K562 (cell line): ENCODE results near the gene ZNF215. TPM values are rescaled to one million over a fixed set of nuclear protein-coding genes. Genes with fewer than 3 reads are reported as not detected.

Source experiments
- COPS2 ChIP-seq: fragments of 450-650 bp; conservative IDR thresholded peaks from 2 replicates; pipeline ENCODE4 v1.6.1; 2016; ENCODE audit warnings: mild to moderate bottlenecking, moderate library complexity
- ELF1 ChIP-seq: fragments of 200-800 bp; sonication (Bioruptor generic); IDR thresholded peaks from 2 replicates; pipeline ENCODE4 v1.6.1; 2016; ENCODE audit warnings: missing genetic modification characterization, missing compliant biosample characterization
- ESRRA ChIP-seq: fragments of 450-650 bp; IDR thresholded peaks from 2 replicates; pipeline ENCODE4 v1.6.1; 2014; ENCODE audit warnings: low read depth, mild to moderate bottlenecking, moderate library complexity, borderline replicate concordance
- ETV1 ChIP-seq: fragments of 450-650 bp; conservative IDR thresholded peaks from 2 replicates; pipeline ENCODE4 v1.6.1; 2016; ENCODE audit warnings: missing genetic modification characterization, control low read depth, low read depth, missing compliant biosample characterization
- EZH2 ChIP-seq: IDR thresholded peaks from 2 replicates; pipeline ENCODE4 v1.6.1; 2012; ENCODE audit warnings: low read depth, mild to moderate bottlenecking, inconsistent platforms, low read length, borderline replicate concordance
- FOXP4 ChIP-seq: sonication (generic); formaldehyde crosslinking; IDR thresholded peaks from 2 replicates; pipeline ENCODE4 v1.8.0; 2022; ENCODE audit warnings: mild to moderate bottlenecking, missing genetic modification reagents, borderline replicate concordance
- HNRNPK ChIP-seq: fragments of 200-400 bp; formaldehyde crosslinking; IDR thresholded peaks from one replicate; pipeline ENCODE4 v1.6.1; 2018; ENCODE audit warnings: mild to moderate bottlenecking, low read depth, low read length; ENCODE audit not compliant: poor library complexity, severe bottlenecking
- IRF9 ChIP-seq: fragments of 450-650 bp; IDR thresholded peaks from 2 replicates; pipeline ENCODE4 v1.6.1; 2016; ENCODE audit warnings: missing biosample characterization, missing genetic modification characterization
- MAFF ChIP-seq: IDR thresholded peaks from 2 replicates; pipeline ENCODE4 v1.6.1; 2012; ENCODE audit warnings: low read length, improper control_type of control experiment
- MAZ ChIP-seq, 2 experiments: fragments of 450-650 bp in 1 of 2; sonication (generic) in 1 of 2; formaldehyde crosslinking; IDR thresholded peaks in 1 of 2; conservative IDR thresholded peaks in 1 of 2; 2 replicates each; pipeline versions ENCODE4 v1.4.0 to v1.5.0; 2020; ENCODE audit warnings: mild to moderate bottlenecking in 1 of 2, missing genetic modification reagents in 1 of 2
- NCOA4 ChIP-seq: fragments of 450-650 bp; IDR thresholded peaks from 2 replicates; pipeline ENCODE4 v1.6.1; 2018; ENCODE audit warnings: mild to moderate bottlenecking; ENCODE audit not compliant: partially characterized antibody
- NFIC ChIP-seq: fragments of 450-650 bp; IDR thresholded peaks from 2 replicates; pipeline ENCODE4 v1.6.1; 2017; ENCODE audit warnings: mild to moderate bottlenecking, inconsistent platforms
- PHB2 ChIP-seq: fragments of 450-650 bp; IDR thresholded peaks from 2 replicates; pipeline ENCODE4 v1.6.1; 2017; ENCODE audit warnings: low read depth
- PHF21A ChIP-seq: fragments of 450-650 bp; IDR thresholded peaks from 2 replicates; pipeline ENCODE4 v1.6.1; 2017; ENCODE audit warnings: low read depth, borderline replicate concordance
- POLR3A ChIP-seq: IDR thresholded peaks from 2 replicates; pipeline ENCODE4 v1.6.1; 2011; ENCODE audit warnings: borderline replicate concordance, mild to moderate bottlenecking, moderate library complexity; ENCODE audit not compliant: insufficient read length, insufficient read depth; ENCODE audit errors: extremely low read depth
- PTBP1 ChIP-seq: fragments of 200-400 bp; formaldehyde crosslinking; IDR thresholded peaks from 2 replicates; pipeline ENCODE4 v1.6.1; 2017; ENCODE audit warnings: low read depth, low read length
- RAD51 ChIP-seq: fragments of 450-650 bp; IDR thresholded peaks from 2 replicates; pipeline ENCODE4 v1.7.1; 2016; ENCODE audit warnings: low read depth, mild to moderate bottlenecking, borderline replicate concordance
- SMARCC2 ChIP-seq: fragments of 450-650 bp; IDR thresholded peaks from 2 replicates; pipeline ENCODE4 v1.6.1; 2017; ENCODE audit warnings: antibody characterized with exemption, moderate library complexity, mild to moderate bottlenecking, low read depth
- ZNF445 ChIP-seq: fragments of 250-450 bp; sonication (Bioruptor Pico); IDR thresholded peaks from 2 replicates; pipeline ENCODE4 v1.4.0; 2020; ENCODE audit warnings: low read depth, mild to moderate bottlenecking, moderate library complexity
- ZNF696 ChIP-seq: fragments of 250-450 bp; sonication (Bioruptor Pico); conservative IDR thresholded peaks from 2 replicates; pipeline ENCODE4 v1.4.0; 2020; ENCODE audit warnings: mild to moderate bottlenecking, moderate library complexity
- ZNF75A ChIP-seq: fragments of 450-650 bp; formaldehyde crosslinking; IDR thresholded peaks from 2 replicates; pipeline ENCODE4 v1.4.0; 2020; ENCODE audit warnings: mild to moderate bottlenecking
- ZNF766 ChIP-seq: fragments of 200-800 bp; sonication (Bioruptor generic); conservative IDR thresholded peaks from 2 replicates; pipeline ENCODE4 v1.6.1; 2016; ENCODE audit warnings: missing genetic modification characterization, missing compliant biosample characterization
- ZNF780A ChIP-seq: fragments of 250-450 bp; sonication (Bioruptor Pico); IDR thresholded peaks from 2 replicates; pipeline ENCODE4 v1.5.0; 2021; ENCODE audit warnings: mild to moderate bottlenecking
- ZSCAN32 ChIP-seq: fragments of 450-650 bp; formaldehyde crosslinking; IDR thresholded peaks from 2 replicates; pipeline ENCODE4 v1.4.0; 2020; ENCODE audit warnings: mild to moderate bottlenecking, moderate library complexity
- polyA plus RNA-seq, 8 experiments: library from polyadenylated mRNA; depleted of rRNA in 4 of 8; stranded (reverse) in 5 of 8; unstranded in 3 of 8; fragments of >200 nt; fragmentation: Nextera tagmentation in 2 of 8; fragmentation: Illumina TruSeq in 1 of 8; extraction: Ambion mirVana in 2 of 8; extraction: Trizol in 1 of 8; gene quantifications; 2 replicates each; pipeline versions ENCODE4 v1.2.1 to v1.2.3, GENCODE V29; 2011 to 2014; ENCODE audit warnings: inconsistent platforms in 1 of 8, missing spikeins in 1 of 8
- total RNA-seq, 7 experiments: library from RNA; depleted of rRNA in 6 of 7; stranded (reverse); fragments of >200 nt in 6 of 7; fragmentation: Illumina TruSeq in 2 of 7; extraction: Trizol in 2 of 7; gene quantifications; 2 replicates each; pipeline versions ENCODE4 v1.2.1 to v1.2.3, GENCODE V29; 2011 to 2021; ENCODE audit warnings: low replicate concordance in 1 of 7
- TF ChIP-seq, protein P1 (sequence below): sonication (generic); formaldehyde crosslinking; IDR thresholded peaks from 2 replicates; pipeline ENCODE4 v1.8.1; 2022; ENCODE audit warnings: missing genetic modification reagents

The ZNF215 gene
- total and polyA plus RNA-seq, 9 of the 15 experiments (the other 6 are each of a cell fraction or from before 2014, with no cell fraction given) = 11.2 to 19.1 (median 14.2) TPM

DNA sequence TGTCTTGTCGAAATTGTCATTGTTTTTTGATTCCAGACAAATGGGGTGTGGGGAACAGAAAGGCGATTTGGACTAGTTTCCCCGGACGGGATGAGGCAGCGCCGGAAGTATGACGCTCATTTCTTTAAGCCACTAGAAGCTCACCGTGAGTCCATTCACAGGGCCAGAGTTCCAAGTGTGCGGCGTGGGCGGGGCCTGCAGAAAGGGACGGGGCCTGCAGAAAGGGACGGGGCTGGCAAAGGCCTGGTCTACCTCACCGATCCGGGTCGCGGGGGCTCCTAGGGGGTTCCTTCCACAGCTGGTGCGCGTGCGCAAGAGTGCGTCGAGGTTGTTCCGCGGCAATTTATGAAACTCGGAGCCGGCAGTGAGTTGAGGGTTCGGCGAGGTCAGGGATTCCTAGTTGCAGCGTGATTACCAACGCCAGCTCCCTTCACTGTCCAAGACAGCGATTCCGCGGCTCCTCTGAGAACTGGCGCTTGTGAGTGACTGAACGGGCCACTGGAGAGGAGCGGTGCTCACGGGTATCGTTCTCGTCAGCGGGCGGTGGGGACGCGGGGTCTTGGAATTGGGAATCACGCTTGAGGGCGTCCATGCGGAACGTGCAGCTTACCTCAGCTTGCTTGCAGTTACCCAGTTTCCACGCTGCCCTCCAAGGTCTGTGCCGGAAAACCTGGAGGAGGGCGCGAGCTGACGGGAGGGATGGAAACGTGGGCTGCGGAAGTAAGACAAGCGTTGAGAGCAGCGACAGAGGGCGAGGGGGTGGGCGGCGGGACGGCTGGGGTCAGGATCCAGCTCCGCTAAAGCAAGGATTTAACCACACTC, at the start of gene ZNF215 (continued):
- TF ChIP-seq PTBP1 (no peak), ZSCAN32 (CRISPR knock-in tag) (no peak), ZNF445 (CRISPR knock-in tag) (no peak), PHF21A (no peak), ELF1 (tag) (peak; percentile 63), ETV1 (tag) (peak; percentile 84), ZNF696 (CRISPR knock-in tag) (no peak), NCOA4 (no peak), ESRRA (peak; percentile 28; the same call in 1 of the 2 replicates), FOXP4 (CRISPR knock-in tag) (no peak), COPS2 (no peak), MAFF (no peak), ZNF766 (CRISPR knock-in tag) (0 out of 2 replicates have a peak, but pooled peaks have one; percentile 25), MAZ (CRISPR knock-in tag; conservative IDR thresholded peaks at IDR 0.05 in 1 of 2, IDR thresholded peaks at IDR 0.05 in 1 of 2) (peak; percentile 36 to 56; a peak in 2 of 4 replicates), POLR3A (no peak), HNRNPK (no peak), SMARCC2 (no peak), RAD51 (no peak), EZH2 (no peak), PHB2 (no peak), NFIC (no peak), IRF9 (tag) (no peak), ZNF780A (no peak), ZNF75A (CRISPR knock-in tag) (no peak)
- TF ChIP-seq, protein P1, sequence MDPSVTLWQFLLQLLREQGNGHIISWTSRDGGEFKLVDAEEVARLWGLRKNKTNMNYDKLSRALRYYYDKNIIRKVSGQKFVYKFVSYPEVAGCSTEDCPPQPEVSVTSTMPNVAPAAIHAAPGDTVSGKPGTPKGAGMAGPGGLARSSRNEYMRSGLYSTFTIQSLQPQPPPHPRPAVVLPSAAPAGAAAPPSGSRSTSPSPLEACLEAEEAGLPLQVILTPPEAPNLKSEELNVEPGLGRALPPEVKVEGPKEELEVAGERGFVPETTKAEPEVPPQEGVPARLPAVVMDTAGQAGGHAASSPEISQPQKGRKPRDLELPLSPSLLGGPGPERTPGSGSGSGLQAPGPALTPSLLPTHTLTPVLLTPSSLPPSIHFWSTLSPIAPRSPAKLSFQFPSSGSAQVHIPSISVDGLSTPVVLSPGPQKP (CRISPR knock-in tag) = no peak
